Hepatocyte (in vitro differentiated cells): ENCODE data around the gene PLD3. TPM values are rescaled to one million over a fixed set of nuclear protein-coding genes. Genes with fewer than 3 reads are reported as not detected.

Experiments used
- DNase-seq: peaks from one replicate; pipeline ENCODE4 v3.0.0-alpha.2; 2016; ENCODE audit warnings: low spot score
- H2AFZ ChIP-seq: fragments of 200-600 bp; sonication (generic); 2 replicates; pipeline ENCODE4 v1.6.0; 2016; ENCODE audit warnings: antibody characterized with exemption, mild to moderate bottlenecking
- H3K27ac ChIP-seq: fragments of 200-600 bp; sonication (generic); 2 replicates; pipeline ENCODE4 v1.5.1; 2016; ENCODE audit warnings: mild to moderate bottlenecking
- H3K27me3 ChIP-seq: fragments of 200-600 bp; sonication (generic); 2 replicates; pipeline ENCODE4 v1.6.1; 2016
- H3K36me3 ChIP-seq: fragments of 200-600 bp; sonication (generic); replicated peaks from 2 replicates; pipeline ENCODE4 v1.5.1; 2016; ENCODE audit warnings: low read depth; ENCODE audit not compliant: insufficient read depth
- H3K4me1 ChIP-seq: fragments of 200-600 bp; sonication (generic); 2 replicates; pipeline ENCODE4 v1.5.1; 2016; ENCODE audit warnings: mild to moderate bottlenecking, moderate library complexity; ENCODE audit not compliant: insufficient read depth
- H3K4me2 ChIP-seq: fragments of 200-600 bp; sonication (generic); 2 replicates; pipeline ENCODE4 v1.6.0; 2016
- H3K4me3 ChIP-seq: fragments of 200-600 bp; sonication (generic); 2 replicates; pipeline ENCODE4 v1.5.1; 2016; ENCODE audit warnings: mild to moderate bottlenecking
- H3K79me2 ChIP-seq: fragments of 200-600 bp; sonication (generic); 2 replicates; pipeline ENCODE4 v1.6.0; 2017; ENCODE audit warnings: mild to moderate bottlenecking
- H3K9me2 ChIP-seq: fragments of 200-600 bp; sonication (generic); replicated peaks from 2 replicates; pipeline ENCODE4 v1.6.0; 2017; ENCODE audit warnings: mild to moderate bottlenecking; ENCODE audit not compliant: insufficient read depth
- H3K9me3 ChIP-seq: fragments of 200-600 bp; sonication (generic); 2 replicates; pipeline ENCODE4 v1.5.1; 2016; ENCODE audit warnings: low read depth, mild to moderate bottlenecking
- H4K20me1 ChIP-seq: fragments of 200-600 bp; sonication (generic); 2 replicates; pipeline ENCODE4 v1.6.0; 2016; ENCODE audit warnings: mild to moderate bottlenecking; ENCODE audit not compliant: insufficient read depth, poor library complexity, severe bottlenecking
- EZH2 ChIP-seq: fragments of 200-600 bp; sonication (generic); IDR thresholded peaks from 2 replicates; pipeline ENCODE4 v1.6.1; 2016; ENCODE audit warnings: antibody characterized with exemption, mild to moderate bottlenecking, borderline replicate concordance
- EZH2phosphoT487 ChIP-seq: fragments of 200-600 bp; sonication (generic); IDR thresholded peaks from one replicate; pipeline ENCODE4 v1.6.1; 2018; ENCODE audit warnings: antibody characterized with exemption, mild to moderate bottlenecking, low read depth, moderate library complexity; ENCODE audit not compliant: unreplicated experiment, severe bottlenecking
- WGBS: methylation state at CpG from one replicate; pipeline ENCODE4 v1.1.6; 2016; ENCODE audit warnings: low lambda C conversion rate; ENCODE audit errors: missing lambda C conversion rate; 5-methylcytosine and 5-hydroxymethylcytosine counted together
- polyA plus RNA-seq: library from polyadenylated mRNA; unstranded; fragments of >200 nt; fragmentation: Nextera tagmentation; extraction: Ambion mirVana; gene quantifications from 2 replicates; pipeline ENCODE4 v1.2.1, GENCODE V29; 2016
- total RNA-seq: library from RNA; depleted of rRNA; stranded (reverse); fragments of >200 nt; gene quantifications from 2 replicates; pipeline ENCODE4 v1.2.3, GENCODE V29; 2014
- TF ChIP-seq, protein P1 (sequence below): fragments of 200-600 bp; sonication (generic); IDR thresholded peaks from 2 replicates; pipeline ENCODE4 v1.5.1; 2016; ENCODE audit warnings: antibody characterized with exemption, mild to moderate bottlenecking; ENCODE audit not compliant: poor library complexity

PLD3 gene
- total and polyA plus RNA-seq, 2 experiments from 2014 or later: 805 to 1,297 TPM

DNA sequence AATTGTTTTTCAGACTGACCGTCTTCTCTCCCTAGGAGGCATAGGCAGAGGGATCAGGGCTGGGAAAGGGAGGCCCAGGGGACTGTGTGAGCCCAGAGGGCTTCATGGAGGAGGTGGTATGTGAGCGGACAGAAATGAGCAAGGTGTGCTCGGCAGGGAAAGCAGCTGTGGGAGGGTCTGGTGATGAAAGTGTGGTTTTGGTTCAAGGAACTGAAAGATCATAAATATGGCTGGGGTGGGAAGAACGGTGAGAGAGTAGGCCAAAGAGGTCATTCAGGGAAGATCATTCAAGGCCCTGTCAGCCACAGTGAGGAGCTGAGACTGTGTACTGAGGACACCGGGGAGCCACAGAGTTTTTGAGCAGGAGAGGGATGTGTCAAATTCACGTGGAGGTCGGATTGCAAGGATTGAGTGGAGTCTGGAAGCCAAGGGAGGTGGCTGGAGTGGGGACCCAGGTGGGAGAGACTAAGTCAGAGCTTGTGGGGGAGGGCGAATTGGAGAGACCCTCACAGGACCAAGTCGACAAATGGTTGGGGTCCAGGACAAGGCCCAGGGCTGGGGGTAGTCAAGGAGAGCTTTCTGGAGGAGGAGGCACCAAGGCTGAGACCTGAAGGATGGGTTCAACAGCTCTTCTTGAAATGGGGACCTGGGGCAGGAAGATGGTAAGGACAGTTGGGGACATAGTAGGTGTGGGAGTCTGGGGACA lies 7.6 kb downstream of the PLD3 start:
- H3K9me2 ChIP-seq: no peaks in the 10 kb centered on the region
- no peaks in the 10 kb centered on the region for H3K9me3 ChIP-seq
- no peak overlapping the region for H3K4me2 ChIP-seq
- no peaks in the 10 kb centered on the region for H3K36me3 ChIP-seq
- peaks cover 15% of the 10 kb centered on the region for H3K79me2 ChIP-seq
- no peaks in the 10 kb centered on the region for H4K20me1 ChIP-seq
- H3K27ac ChIP-seq: no peak overlapping the region
- no peaks in the 10 kb centered on the region for H3K27me3 ChIP-seq
- TF ChIP-seq EZH2 (no peak), EZH2phosphoT487 (no peak)
- TF ChIP-seq, protein P1, sequence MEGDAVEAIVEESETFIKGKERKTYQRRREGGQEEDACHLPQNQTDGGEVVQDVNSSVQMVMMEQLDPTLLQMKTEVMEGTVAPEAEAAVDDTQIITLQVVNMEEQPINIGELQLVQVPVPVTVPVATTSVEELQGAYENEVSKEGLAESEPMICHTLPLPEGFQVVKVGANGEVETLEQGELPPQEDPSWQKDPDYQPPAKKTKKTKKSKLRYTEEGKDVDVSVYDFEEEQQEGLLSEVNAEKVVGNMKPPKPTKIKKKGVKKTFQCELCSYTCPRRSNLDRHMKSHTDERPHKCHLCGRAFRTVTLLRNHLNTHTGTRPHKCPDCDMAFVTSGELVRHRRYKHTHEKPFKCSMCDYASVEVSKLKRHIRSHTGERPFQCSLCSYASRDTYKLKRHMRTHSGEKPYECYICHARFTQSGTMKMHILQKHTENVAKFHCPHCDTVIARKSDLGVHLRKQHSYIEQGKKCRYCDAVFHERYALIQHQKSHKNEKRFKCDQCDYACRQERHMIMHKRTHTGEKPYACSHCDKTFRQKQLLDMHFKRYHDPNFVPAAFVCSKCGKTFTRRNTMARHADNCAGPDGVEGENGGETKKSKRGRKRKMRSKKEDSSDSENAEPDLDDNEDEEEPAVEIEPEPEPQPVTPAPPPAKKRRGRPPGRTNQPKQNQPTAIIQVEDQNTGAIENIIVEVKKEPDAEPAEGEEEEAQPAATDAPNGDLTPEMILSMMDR: no peak
- no peak for DNase-seq
- H2AFZ ChIP-seq: no peak overlapping the region
- H3K4me1 ChIP-seq: no peaks in the 10 kb centered on the region
- WGBS: 94% methylated on average over 9 of the region's 9 CpGs
- H3K4me3 ChIP-seq: no peak overlapping the region

DNA sequence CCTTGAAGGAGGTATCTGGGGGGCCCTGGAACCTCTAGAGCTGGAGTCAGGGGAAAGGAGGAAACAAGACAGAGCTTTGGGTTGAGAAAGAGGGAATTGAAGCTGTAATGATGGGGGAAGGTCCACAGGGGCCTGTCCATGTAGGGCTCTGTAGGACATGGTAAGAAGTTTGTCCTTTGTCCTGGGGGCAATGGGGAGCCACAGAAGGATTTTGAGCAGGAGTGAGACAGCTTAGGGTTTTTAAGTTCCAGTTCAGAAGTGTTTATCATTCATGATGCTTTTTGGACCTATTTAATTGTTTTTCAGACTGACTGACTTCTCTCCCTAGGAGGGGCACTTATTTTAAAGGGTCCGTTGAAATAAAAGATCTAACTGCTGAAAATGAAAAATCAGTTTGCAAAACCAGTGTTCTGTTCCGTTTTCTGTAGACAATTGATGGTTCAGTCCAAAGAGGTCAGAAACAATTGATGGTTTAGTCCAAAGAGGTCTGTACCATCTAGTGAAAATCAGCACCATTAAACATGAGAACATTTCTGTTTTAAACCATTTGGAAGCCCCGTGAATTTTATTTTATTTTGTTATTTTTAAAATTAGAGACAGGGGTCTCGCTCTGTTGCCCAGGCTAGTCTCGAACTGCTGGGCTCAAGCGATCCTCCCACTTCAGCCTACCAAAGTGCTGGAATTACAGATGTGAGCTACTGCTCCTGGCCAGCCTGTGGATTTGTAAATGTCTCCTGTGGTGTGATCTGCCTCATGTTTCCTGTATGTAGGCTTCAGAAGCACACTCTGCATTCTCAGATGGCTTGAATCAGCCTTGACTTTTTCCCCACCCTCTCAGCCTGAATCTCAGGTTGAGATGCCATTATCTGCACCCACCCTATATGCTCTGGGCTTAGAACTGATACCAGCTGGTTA lies 8.4 kb downstream of the PLD3 start:
- H3K36me3 ChIP-seq: no peaks in the 10 kb centered on the region
- H3K4me3 ChIP-seq: no peak overlapping the region
- H3K4me2 ChIP-seq: no peak overlapping the region
- H3K79me2 ChIP-seq: peaks cover 15% of the 10 kb centered on the region
- no peaks in the 10 kb centered on the region for H3K9me3 ChIP-seq
- 94% methylated on average over 6 of the region's 6 CpGs for WGBS
- H3K9me2 ChIP-seq: no peaks in the 10 kb centered on the region
- TF ChIP-seq, protein P1: no peak
- TF ChIP-seq EZH2: no peak
- TF ChIP-seq EZH2phosphoT487: no peak
- no peak overlapping the region for H3K27ac ChIP-seq
- no peaks in the 10 kb centered on the region for H3K4me1 ChIP-seq
- no peaks in the 10 kb centered on the region for H3K27me3 ChIP-seq
- no peak overlapping the region for H2AFZ ChIP-seq
- H4K20me1 ChIP-seq: no peaks in the 10 kb centered on the region
- no peak for DNase-seq

DNA sequence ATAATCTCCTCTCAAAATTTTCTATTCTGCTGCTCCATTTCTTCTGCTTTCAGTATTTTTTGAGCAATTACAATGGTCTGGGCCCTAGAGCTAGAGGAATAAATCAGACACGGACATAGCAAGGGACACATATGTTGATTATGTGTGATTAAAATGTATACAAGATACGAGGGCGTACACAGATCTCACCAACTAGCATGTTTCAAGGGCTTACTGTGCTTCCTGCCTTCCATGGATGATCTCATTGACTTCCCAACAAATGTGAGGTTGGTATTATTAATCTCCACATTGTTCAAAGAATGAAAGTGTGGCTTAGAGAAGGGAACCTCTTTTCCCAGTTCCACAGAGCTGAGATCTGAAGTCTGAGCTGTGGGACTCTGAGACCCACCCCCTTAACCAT lies 9.1 kb downstream of the PLD3 start:
- no peak overlapping the region for H2AFZ ChIP-seq
- no peak overlapping the region for H3K27ac ChIP-seq
- TF ChIP-seq EZH2phosphoT487: no peak
- TF ChIP-seq, protein P1: no peak
- TF ChIP-seq EZH2: no peak
- H3K79me2 ChIP-seq: peaks cover 15% of the 10 kb centered on the region
- no peak overlapping the region for H3K4me2 ChIP-seq
- no peaks in the 10 kb centered on the region for H3K27me3 ChIP-seq
- H3K4me1 ChIP-seq: no peaks in the 10 kb centered on the region
- DNase-seq: no peak
- WGBS: 90% methylated on average over 3 of the region's 3 CpGs
- no peaks in the 10 kb centered on the region for H3K36me3 ChIP-seq
- H4K20me1 ChIP-seq: no peaks in the 10 kb centered on the region
- H3K4me3 ChIP-seq: no peak overlapping the region
- no peaks in the 10 kb centered on the region for H3K9me3 ChIP-seq
- H3K9me2 ChIP-seq: no peaks in the 10 kb centered on the region
